D721Med (cell line): ENCODE results near the gene CTNNA2.

Experiments
- DNase-seq: peaks from one replicate; pipeline ENCODE4 v3.0.0; 2011; ENCODE audit warnings: low spot score; ENCODE audit not compliant: insufficient read length
- FAIRE-seq: peaks from 2 replicates; lab custom pipeline; 2011; peaks lifted over from hg19 to GRCh38; lab: Jason Lieb, UNC
- TF ChIP-seq, protein P1 (sequence below): IDR thresholded peaks from 2 replicates; pipeline ENCODE4 v1.5.1; 2012; ENCODE audit warnings: mild to moderate bottlenecking, control low read depth; ENCODE audit not compliant: insufficient read depth; ENCODE audit errors: missing control alignments

The CTNNA2 gene

GRCh38 chr2:80651435-80651834 is 1138.6 kb downstream of the CTNNA2 start:
- DNase-seq (no peak), FAIRE-seq (no peak)
- TF ChIP-seq, protein P1, sequence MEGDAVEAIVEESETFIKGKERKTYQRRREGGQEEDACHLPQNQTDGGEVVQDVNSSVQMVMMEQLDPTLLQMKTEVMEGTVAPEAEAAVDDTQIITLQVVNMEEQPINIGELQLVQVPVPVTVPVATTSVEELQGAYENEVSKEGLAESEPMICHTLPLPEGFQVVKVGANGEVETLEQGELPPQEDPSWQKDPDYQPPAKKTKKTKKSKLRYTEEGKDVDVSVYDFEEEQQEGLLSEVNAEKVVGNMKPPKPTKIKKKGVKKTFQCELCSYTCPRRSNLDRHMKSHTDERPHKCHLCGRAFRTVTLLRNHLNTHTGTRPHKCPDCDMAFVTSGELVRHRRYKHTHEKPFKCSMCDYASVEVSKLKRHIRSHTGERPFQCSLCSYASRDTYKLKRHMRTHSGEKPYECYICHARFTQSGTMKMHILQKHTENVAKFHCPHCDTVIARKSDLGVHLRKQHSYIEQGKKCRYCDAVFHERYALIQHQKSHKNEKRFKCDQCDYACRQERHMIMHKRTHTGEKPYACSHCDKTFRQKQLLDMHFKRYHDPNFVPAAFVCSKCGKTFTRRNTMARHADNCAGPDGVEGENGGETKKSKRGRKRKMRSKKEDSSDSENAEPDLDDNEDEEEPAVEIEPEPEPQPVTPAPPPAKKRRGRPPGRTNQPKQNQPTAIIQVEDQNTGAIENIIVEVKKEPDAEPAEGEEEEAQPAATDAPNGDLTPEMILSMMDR = no peak

GRCh38 chr2:80655265-80655664 is 1142.4 kb downstream of the CTNNA2 start:
- FAIRE-seq (no peak), DNase-seq (no peak)
- TF ChIP-seq, protein P1 = no peak

DNA sequence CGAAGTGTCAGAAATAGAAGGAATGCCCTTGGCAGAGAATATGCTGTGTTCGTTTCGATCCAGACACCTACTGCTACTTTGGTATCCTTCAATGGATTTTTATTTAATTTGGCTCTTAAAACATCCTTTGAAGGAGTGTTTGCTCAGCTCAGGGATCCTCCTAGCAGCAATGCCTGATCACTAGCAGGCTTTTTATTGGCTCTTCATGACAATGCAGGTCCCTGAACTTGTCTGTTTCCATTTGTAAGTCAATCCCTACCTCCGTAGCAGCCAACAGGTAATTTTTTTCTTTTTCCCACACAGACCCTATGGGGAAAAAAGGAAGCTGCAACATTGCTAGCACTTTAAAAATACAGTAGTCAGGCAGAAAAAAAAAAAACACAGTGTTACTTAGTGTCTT is 1157.9 kb downstream of the CTNNA2 start:
- DNase-seq = no peak
- TF ChIP-seq, protein P1 = no peak
- no peak for FAIRE-seq

DNA sequence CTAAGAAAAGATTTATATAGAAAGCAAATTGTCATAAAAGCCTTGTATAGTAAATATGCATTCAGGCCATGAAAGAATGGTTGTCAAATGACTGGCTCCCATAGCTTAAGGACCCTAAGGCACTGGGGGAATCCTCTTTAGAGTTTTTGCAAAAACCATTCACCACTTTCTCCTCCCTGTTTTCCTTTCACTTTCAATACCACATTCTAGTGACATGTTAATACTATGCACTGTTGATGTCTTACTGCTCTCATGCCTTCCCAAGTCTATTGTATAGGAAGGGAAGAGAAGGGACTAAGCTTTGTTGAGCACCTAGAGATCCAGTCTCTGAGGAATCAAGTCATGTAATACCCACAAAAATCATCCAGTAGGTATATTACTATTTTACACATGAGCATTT is 1174.7 kb downstream of the CTNNA2 start:
- FAIRE-seq (no peak), DNase-seq (no peak)
- TF ChIP-seq, protein P1 = no peak

GRCh38 chr2:80689106-80689505 is 1176.3 kb downstream of the CTNNA2 start:
- DNase-seq (no peak), FAIRE-seq (no peak)
- TF ChIP-seq, protein P1 = no peak
